Measurements from ENCODE around the gene PLEKHJ1.

The PLEKHJ1 gene

DNA sequence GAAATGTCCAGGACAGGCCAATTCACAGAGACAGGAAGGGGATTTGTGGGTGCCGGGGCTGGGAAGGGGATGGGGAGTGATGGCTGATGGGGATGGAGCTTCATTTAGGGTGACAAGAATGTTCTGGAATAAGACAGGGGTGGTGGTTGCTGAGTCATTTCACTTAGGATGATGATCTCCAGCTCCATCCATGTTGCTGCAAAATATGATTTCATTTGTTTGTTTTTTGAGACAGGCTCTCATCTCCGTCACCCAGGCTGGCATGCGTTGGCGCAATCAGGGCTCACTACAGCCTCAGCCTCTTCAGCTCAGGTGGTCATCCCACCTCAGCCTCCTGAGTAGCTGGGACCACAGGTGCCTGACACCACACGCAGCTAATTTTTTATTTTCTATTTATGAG lies 23.2 kb upstream of the PLEKHJ1 start:
- no peak for TF ChIP-seq POLR2A (IDR thresholded peaks at IDR 0.05; ENCODE audit: low read depth, low read length)
- FAIRE-seq (no peak), DNase-seq (ENCODE audit: insufficient read length, low spot score) (no peak)

DNA sequence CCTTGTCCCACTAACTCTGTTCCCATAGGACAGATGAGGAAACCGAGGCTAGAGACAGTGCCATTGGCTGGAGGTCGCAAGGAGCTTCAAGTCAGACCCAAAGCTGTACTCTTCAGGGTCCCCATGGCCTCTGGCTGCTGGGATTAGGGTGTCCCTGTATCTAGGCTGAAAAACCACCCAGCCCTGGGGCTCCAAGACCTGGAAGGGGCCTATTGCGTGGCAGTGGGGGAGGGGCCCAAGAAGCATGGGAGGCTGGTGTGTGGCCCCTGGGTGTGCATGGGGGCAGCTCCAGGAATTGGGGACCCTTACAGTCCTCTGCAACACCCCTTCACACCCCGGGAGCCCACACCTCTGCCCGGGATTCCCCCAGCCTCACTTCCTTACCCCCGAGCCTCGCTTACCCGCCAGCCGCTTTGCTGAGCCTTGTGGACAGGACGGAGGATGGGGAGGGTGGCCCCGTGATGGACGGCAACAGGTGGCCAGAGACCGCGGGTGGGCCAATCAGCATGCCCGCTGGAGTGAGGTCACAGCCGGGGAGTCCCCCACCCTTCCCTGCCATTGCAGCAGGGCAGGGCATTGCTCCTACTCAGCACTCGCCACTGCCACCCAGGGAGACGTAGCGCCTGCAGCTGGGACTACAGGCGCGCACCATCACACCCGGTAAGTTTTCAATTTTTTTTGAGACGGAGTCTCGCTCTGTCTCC lies 20.0 kb upstream of the PLEKHJ1 start, which contains the start of gene JSRP1:
Gene JSRP1, minus strand, starts transcription at position 436 of the 704 bp plus-strand sequence. CDS start 1,103 bp downstream, outside the sequence.
- TF ChIP-seq POLR2A (IDR thresholded peaks at IDR 0.05; ENCODE audit: low read depth, low read length) = no peak
- FAIRE-seq = no peak
- no peak for DNase-seq (ENCODE audit: insufficient read length, low spot score)

DNA sequence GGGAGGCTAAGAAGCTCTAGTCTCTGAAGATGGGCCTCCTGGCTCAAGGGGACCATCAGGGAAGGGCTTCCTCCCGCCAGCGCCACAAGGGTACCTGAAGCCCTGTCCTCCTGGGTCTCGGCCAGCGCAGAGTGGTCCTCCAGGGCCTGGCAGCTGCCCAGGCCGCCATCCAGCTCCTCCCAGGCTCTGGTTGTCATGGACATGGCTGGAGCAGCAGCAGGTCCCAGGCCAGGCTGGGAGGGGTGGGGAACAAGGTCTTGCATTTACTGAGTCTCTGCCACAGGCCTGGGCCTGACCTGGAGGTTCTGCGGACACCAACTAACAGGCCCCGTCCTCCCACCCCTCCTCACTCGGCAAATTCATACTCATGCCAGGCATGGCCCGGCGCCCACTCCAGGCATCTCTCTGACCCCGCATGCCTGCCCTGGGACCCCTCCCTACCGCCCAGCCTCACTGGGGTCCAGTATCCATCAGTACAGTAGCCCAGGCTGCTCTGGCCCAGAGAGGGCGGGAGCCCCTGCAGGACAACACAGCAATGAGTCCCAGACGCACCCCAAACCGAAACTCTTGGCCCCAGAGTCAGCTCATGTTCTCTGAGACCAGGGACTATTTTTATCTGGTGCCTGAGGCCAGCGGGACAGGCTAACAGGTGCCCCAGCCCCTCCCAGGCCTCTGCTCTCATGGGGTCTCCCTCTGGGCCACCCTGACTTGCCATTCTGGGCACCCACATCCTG lies 19.1 kb upstream of the PLEKHJ1 start:
- no peak for TF ChIP-seq POLR2A (IDR thresholded peaks at IDR 0.05; ENCODE audit: low read depth, low read length)
- FAIRE-seq (no peak), DNase-seq (ENCODE audit: insufficient read length, low spot score) (no peak)

DNA sequence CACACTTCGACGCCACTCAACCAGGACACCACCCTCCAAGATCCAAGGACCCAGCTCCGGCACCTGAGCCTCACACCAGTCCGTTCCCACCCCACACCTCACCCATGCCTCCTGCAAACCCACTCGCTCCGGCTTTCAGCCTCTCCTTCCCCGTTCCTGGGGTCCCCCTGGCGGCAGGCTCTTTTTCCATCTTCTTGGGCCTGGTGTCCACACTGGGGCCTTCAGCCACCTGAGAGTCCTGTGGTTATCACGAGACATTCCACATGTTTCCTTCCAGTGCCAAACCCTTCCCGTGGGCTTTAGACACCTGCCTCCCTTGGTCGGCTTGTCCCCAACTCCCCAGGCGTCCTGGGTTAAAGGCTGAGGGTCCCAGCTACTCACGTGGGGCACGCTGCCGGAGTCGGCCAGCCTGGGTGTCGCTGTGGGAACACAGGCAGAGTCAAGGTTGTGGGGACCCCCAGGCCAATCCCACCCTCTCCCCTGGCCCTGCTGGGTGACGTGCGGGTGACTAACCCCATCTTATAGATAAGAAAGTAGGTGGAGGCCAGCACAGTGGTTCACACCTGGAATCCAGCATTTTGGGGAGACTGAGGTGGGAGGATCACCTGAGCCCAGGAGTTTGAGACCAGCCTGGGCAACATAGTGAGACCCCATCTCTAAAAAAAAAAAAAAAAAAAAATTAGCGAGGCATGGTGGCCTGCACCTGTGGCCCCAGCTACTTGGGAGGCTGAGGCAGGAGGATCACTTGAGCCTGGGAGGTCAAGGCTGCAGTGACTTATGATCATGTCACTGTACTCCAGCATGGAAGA lies 18.1 kb upstream of the PLEKHJ1 start:
- DNase-seq (ENCODE audit: insufficient read length, low spot score) (no peak), FAIRE-seq (no peak)
- no peak for TF ChIP-seq POLR2A (IDR thresholded peaks at IDR 0.05; ENCODE audit: low read depth, low read length)

DNA sequence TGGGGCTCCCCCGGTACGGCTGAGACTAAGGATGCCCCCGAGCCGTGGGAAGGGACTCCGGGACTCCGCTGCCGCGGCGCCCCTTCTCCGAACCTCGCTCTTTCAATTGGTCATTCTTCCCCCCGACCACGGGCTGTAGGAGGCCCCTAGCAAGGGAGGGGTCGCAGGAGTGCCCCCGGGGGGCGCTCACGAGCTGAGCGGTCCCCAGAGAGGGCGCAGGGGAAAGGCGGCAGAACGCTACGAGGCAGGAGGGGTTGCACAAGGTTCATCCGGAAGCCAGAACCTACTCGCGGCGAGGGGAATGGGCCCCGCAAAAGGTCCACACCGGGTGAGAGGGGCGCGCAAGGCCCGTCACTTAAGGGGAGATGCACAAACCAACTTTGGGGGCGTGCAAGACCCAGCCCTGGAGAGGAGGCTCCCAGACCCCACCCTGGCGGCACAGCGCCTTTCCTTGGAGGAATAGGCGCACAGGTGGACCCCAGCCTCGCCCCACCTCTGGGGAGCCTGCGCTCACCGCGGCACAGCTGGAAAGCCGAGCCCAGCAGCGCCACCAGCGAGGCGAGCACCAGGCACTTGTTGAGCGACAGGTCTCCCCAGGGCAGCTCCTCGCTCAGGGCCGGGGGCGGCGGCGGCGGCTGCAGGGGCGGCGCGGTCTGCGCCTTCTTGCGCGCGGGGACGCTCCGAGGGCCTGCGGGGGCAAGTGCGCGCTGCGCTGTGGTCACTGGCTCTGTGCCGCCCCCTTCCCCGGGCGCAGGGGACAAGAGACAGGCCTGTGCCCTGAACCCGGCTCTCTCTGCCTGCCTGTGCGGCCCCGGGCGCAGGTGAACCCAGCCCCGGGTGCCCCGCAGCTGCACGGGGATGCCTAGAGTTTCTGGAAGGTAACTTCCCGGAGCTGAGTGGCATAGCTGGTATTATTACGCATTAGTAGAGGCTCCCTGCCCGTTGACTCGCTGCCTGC lies 17.3 kb upstream of the PLEKHJ1 start:
- TF ChIP-seq POLR2A (IDR thresholded peaks at IDR 0.05; ENCODE audit: low read depth, low read length) = no peak
- no peak for FAIRE-seq
- DNase-seq (ENCODE audit: insufficient read length, low spot score) = no peak

DNA sequence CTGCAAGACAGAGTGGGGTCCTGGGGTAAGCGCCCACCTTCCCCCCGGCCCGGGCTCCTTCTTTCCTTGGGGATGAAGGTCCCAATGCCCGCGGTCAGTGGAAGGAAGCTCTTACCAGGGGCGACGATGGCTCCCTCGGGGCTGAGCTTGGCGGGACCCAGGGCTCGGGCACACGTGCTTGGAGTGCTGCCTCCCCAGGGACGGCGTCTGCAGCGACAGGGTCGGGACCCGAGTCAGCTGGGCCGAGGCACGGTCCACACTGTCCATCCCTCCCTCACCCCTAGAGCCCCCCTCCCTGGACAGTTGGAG lies 16.6 kb upstream of the PLEKHJ1 start:
- no peak for DNase-seq (ENCODE audit: insufficient read length, low spot score)
- no peak for FAIRE-seq
- TF ChIP-seq POLR2A (IDR thresholded peaks at IDR 0.05; ENCODE audit: low read depth, low read length) = no peak

DNA sequence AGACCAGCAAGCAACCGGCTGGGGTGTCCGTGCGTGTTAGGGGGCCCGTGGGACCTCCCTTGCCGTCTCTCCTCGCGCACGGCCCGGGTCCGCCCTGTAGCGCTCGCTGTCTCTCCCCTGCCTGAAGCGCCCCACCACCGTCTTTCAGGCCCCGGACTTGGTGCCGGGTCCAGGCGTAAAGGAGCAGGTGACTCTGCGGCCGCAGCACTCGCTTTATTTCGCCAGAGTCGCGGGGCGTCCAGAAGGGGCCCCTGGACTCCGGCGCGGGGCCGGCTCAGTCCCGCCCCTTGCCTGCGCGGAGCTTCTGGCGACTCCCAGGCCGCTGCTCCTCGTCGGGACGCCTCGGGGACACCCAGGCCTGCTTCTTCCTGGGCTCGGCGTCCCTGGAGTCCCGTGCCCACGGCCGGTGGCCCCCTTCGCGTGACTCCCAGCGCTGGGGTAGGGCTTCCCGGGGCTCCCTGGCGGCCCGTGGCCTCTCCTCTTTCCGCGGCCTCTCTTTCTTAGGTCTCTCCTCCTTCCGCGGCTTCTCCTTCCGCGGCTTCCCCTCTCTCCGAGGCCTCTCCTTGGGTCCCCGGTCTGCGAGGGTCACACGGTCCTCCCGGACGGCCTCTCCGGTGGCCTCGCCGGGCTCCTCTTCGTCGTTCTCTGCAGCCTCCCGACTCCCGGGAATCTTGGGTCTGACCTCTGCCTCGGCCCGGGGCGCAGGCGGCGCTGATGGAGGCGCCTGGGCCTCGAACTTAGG lies 16.1 kb upstream of the PLEKHJ1 start:
- FAIRE-seq = no peak
- no peak for DNase-seq (ENCODE audit: insufficient read length, low spot score)
- no peak for TF ChIP-seq POLR2A (IDR thresholded peaks at IDR 0.05; ENCODE audit: low read depth, low read length)

DNA sequence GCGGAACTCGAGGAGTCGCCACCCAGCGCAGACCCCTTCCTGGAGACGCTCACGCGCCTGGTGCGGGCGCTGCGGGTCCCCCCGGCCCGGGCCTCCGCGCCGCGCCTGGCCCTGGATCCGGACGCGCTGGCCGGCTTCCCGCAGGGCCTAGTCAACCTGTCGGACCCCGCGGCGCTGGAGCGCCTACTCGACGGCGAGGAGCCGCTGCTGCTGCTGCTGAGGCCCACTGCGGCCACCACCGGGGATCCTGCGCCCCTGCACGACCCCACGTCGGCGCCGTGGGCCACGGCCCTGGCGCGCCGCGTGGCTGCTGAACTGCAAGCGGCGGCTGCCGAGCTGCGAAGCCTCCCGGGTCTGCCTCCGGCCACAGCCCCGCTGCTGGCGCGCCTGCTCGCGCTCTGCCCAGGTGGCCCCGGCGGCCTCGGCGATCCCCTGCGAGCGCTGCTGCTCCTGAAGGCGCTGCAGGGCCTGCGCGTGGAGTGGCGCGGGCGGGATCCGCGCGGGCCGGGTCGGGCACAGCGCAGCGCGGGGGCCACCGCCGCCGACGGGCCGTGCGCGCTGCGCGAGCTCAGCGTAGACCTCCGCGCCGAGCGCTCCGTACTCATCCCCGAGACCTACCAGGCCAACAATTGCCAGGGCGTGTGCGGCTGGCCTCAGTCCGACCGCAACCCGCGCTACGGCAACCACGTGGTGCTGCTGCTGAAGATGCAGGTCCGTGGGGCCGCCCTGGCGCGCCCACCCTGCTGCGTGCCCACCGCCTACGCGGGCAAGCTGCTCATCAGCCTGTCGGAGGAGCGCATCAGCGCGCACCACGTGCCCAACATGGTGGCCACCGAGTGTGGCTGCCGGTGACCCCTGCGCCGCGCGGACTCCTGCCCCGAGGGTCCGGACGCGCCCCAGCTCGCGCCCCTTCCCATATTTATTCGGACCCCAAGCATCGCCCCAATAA lies 15.3 kb upstream of the PLEKHJ1 start:
- FAIRE-seq (no peak), DNase-seq (ENCODE audit: insufficient read length, low spot score) (no peak)
- TF ChIP-seq POLR2A (IDR thresholded peaks at IDR 0.05; ENCODE audit: low read depth, low read length) = no peak

DNA sequence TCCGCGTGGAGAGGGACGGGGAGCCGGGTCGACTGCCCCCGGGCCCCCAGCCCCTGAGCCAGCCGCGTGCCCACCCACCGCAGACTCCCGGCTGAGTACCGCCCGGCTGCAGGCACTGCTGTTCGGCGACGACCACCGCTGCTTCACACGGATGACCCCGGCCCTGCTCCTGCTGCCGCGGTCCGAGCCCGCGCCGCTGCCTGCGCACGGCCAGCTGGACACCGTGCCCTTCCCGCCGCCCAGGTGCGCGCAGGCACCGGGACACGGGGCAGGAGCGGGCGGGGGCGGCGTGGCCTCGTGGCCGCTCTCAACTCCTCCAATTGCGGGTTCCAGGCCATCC lies 14.6 kb upstream of the PLEKHJ1 start:
- TF ChIP-seq POLR2A (IDR thresholded peaks at IDR 0.05; ENCODE audit: low read depth, low read length) = no peak
- FAIRE-seq (no peak), DNase-seq (ENCODE audit: insufficient read length, low spot score) (no peak)

DNA sequence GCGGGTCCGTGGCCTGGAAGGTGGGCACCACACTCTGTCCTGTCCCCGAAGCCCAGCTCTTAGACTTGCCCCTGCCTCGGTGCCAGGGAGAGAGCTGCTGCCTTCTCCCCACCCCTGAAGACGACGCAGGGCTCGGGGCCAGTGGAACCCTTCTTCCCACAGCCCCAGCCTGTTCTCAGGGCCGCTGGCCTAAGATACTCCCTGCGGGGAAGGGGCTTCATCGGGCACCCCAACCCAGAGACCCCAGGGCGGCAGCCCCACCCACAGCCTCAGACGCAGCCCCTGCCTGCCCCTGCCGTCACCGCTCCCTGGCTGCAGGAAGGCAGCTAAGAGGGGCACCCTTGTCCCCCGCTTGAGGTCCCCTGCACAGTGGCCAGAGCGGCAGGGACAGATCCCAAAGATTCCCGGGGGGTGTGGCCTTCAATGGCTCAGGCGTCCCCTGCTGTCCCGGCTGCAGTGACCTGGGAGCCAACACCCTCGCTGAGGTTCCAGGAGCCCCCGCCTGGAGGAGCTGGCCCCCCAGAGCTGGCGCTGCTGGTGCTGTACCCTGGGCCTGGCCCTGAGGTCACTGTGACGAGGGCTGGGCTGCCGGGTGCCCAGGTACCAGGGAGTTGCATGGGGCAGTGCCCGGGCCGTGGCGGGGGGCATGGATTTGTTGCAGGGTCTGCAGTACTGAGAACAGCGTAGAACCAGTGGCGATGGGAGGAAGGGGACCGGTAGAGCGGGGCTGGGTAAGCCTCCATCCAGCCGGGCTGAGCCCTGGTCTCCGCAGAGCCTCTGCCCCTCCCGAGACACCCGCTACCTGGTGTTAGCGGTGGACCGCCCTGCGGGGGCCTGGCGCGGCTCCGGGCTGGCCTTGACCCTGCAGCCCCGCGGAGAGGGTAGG lies 14.0 kb upstream of the PLEKHJ1 start:
- FAIRE-seq = no peak
- TF ChIP-seq POLR2A (IDR thresholded peaks at IDR 0.05; ENCODE audit: low read depth, low read length) = no peak
- DNase-seq (ENCODE audit: insufficient read length, low spot score) = no peak

All from H54 (cell line).